NCI-H526 (cell line): ENCODE data around the gene DDX1.
A peak's percentile ranks its signal among the peaks of the same experiment; 100 is the strongest.
"Not testable (repeated sequence)": the region's sequence is repeated elsewhere in the genome, so short reads cannot be mapped to it uniquely, and the experiment has no call there.

ENCODE experiments used
- DNase-seq, 2 experiments: peaks; one replicate each; lab custom pipeline; 2025; lab: John Stamatoyannopoulos, UW

DDX1 gene

GRCh38 chr2:15595342-15595905 lies 3.8 kb downstream of the DDX1 start:
- DNase-seq = no peak

- DNase-seq = no peak
These were observed 4.3 kb downstream of the DDX1 start for GRCh38 chr2:15595936-15596335.

GRCh38 chr2:15596350-15596749 lies 4.7 kb downstream of the DDX1 start:
- DNase-seq = no peak

- DNase-seq = no peak
These were observed 5.3 kb downstream of the DDX1 start for GRCh38 chr2:15596968-15597367.

GRCh38 chr2:15599994-15600393 lies 8.3 kb downstream of the DDX1 start:
- no peak for DNase-seq

GRCh38 chr2:15601681-15602080 lies 10.0 kb downstream of the DDX1 start:
- no peak for DNase-seq

GRCh38 chr2:15602393-15602792 lies 10.7 kb downstream of the DDX1 start:
- DNase-seq = no peak

- no peak for DNase-seq
These were observed 11.5 kb downstream of the DDX1 start for GRCh38 chr2:15603044-15603765.

GRCh38 chr2:15603948-15604347 lies 12.3 kb downstream of the DDX1 start:
- no peak for DNase-seq

GRCh38 chr2:15605721-15606120 lies 14.1 kb downstream of the DDX1 start:
- no peak for DNase-seq

- no peak for DNase-seq
These were observed 15.1 kb downstream of the DDX1 start for GRCh38 chr2:15606481-15607441.

- no peak for DNase-seq
These were observed 16.2 kb downstream of the DDX1 start for GRCh38 chr2:15607709-15608391.

- DNase-seq = peak; percentile 99 to 100
These were observed 16.7 kb downstream of the DDX1 start for GRCh38 chr2:15608392-15608761.

- DNase-seq = no peak
These were observed 17.8 kb downstream of the DDX1 start for GRCh38 chr2:15609341-15610042.

- no peak for DNase-seq
These were observed 18.8 kb downstream of the DDX1 start for GRCh38 chr2:15610430-15610952.

- not testable (repeated sequence) for DNase-seq
These were observed 20.4 kb downstream of the DDX1 start for GRCh38 chr2:15612101-15612500.

GRCh38 chr2:15613736-15614429 lies 22.2 kb downstream of the DDX1 start:
- DNase-seq = no peak

- DNase-seq = no peak
These were observed 23.1 kb downstream of the DDX1 start for GRCh38 chr2:15614545-15615300.

- DNase-seq = no peak
These were observed 23.7 kb downstream of the DDX1 start for GRCh38 chr2:15615301-15615920.

- DNase-seq = no peak
These were observed 24.8 kb downstream of the DDX1 start for GRCh38 chr2:15616429-15616828.
